IgD-negative memory B cell (primary cell): ENCODE measurements around the gene MGAT3. TPM values are rescaled to one million over a fixed set of nuclear protein-coding genes. Genes with fewer than 3 reads are reported as not detected.
"Not testable (repeated sequence)": the region's sequence is repeated elsewhere in the genome, so short reads cannot be mapped to it uniquely, and the experiment has no call there.

ENCODE experiments used
- H3K27ac Mint-ChIP-seq, 3 donors: one replicate each; pipeline ENCODE4 v1.8.0; 2020 to 2022; ENCODE audit warnings: mild to moderate bottlenecking in 3 of 3, mixed read lengths in 3 of 3, moderate library complexity in 1 of 3
- H3K27me3 Mint-ChIP-seq: one replicate; pipeline ENCODE4 v1.8.0; 2021; ENCODE audit warnings: mixed read lengths
- H3K36me3 Mint-ChIP-seq: one replicate; pipeline ENCODE4 v1.8.0; 2020; ENCODE audit warnings: mild to moderate bottlenecking, mixed read lengths
- H3K4me1 Mint-ChIP-seq, 3 donors: one replicate each; pipeline ENCODE4 v1.8.0; 2020 to 2022; ENCODE audit warnings: mixed read lengths in 3 of 3, mild to moderate bottlenecking in 1 of 3
- H3K4me3 Mint-ChIP-seq, 4 donors: one replicate each; pipeline ENCODE4 v1.8.0; 2020 to 2022; ENCODE audit warnings: mild to moderate bottlenecking in 4 of 4, mixed read lengths in 4 of 4, moderate library complexity in 3 of 4
- H3K9me3 Mint-ChIP-seq, 3 donors: one replicate each; pipeline ENCODE4 v1.8.0; 2020 to 2021; ENCODE audit warnings: mixed read lengths in 3 of 3, mild to moderate bottlenecking in 1 of 3
- polyA plus RNA-seq: library from polyadenylated mRNA; unstranded; fragments of 300-500 nt; fragmentation: Illumina TruSeq; gene quantifications from one replicate; pipeline ENCODE4 v1.2.3, GENCODE V29; 2021

Gene MGAT3
- polyA plus RNA-seq, 1 donor from 2014 or later: 2.1 TPM

GRCh38 chr22:39511226-39511625, 54.4 kb downstream of the MGAT3 start:
- H3K9me3 Mint-ChIP-seq: no peaks in the 10 kb centered on the region
- H3K27me3 Mint-ChIP-seq: no peaks in the 10 kb centered on the region
- H3K4me3 Mint-ChIP-seq: peak overlapping the region in 1 of 4 donors; percentile 23
- peaks cover 5% of the 10 kb centered on the region for H3K36me3 Mint-ChIP-seq
- peak overlapping the region in 1 of 3 donors; percentile 31 for H3K27ac Mint-ChIP-seq
- H3K4me1 Mint-ChIP-seq: peaks cover 23 to 33% (median 31%) of the 10 kb centered on the region in 3 donors

- peaks cover 20 to 28% (median 28%) of the 10 kb centered on the region in 3 donors for H3K4me1 Mint-ChIP-seq
Measured at GRCh38 chr22:39512026-39512425, 55.2 kb downstream of the MGAT3 start.

GRCh38 chr22:39513791-39514190, 57.0 kb downstream of the MGAT3 start:
- Mint-ChIP-seq H3K4me3 (peak overlapping the region in 1 of 4 donors; percentile 75), H3K27ac (no peak overlapping the region), H3K4me1 (peaks cover 16 to 21% (median 21%) of the 10 kb centered on the region in 3 donors), H3K36me3 (peaks cover 3% of the 10 kb centered on the region), H3K27me3 (no peaks in the 10 kb centered on the region), H3K9me3 (no peaks in the 10 kb centered on the region)

More at GRCh38 chr22:39512026-39512425, 55.2 kb downstream of the MGAT3 start:
- H3K36me3 Mint-ChIP-seq: peaks cover 3% of the 10 kb centered on the region
- no peaks in the 10 kb centered on the region for H3K9me3 Mint-ChIP-seq
- H3K27ac Mint-ChIP-seq: no peak overlapping the region
- H3K4me3 Mint-ChIP-seq: no peak overlapping the region
- no peaks in the 10 kb centered on the region for H3K27me3 Mint-ChIP-seq

GRCh38 chr22:39514373-39514973, 57.7 kb downstream of the MGAT3 start:
- Mint-ChIP-seq H3K27me3 (no peaks in the 10 kb centered on the region), H3K9me3 (no peaks in the 10 kb centered on the region), H3K4me1 (peaks cover 11 to 22% (median 17%) of the 10 kb centered on the region in 3 donors), H3K4me3 (peak overlapping the region in 1 of 4 donors; percentile 77), H3K36me3 (no peaks in the 10 kb centered on the region), H3K27ac (peak overlapping the region in 2 of 3 donors; percentile 74 to 78)

- peak overlapping the region; percentile 38 to 89 (median 47) for H3K27ac Mint-ChIP-seq
- no peaks in the 10 kb centered on the region for H3K27me3 Mint-ChIP-seq
- no peaks in the 10 kb centered on the region for H3K36me3 Mint-ChIP-seq
- peaks cover 7 to 18% (median 17%) of the 10 kb centered on the region in 3 donors for H3K4me1 Mint-ChIP-seq
- peaks cover 0 to 2% (median 0%) of the 10 kb centered on the region in 3 donors for H3K9me3 Mint-ChIP-seq
- H3K4me3 Mint-ChIP-seq: peak overlapping the region in 1 of 4 donors; percentile 57
Measured at GRCh38 chr22:39515266-39516050, 58.6 kb downstream of the MGAT3 start.

- Mint-ChIP-seq H3K36me3 (peaks cover 4% of the 10 kb centered on the region), H3K27ac (peak overlapping the region in 1 of 3 donors; percentile 10), H3K27me3 (no peaks in the 10 kb centered on the region), H3K4me1 (peaks cover 20 to 28% (median 26%) of the 10 kb centered on the region in 3 donors), H3K9me3 (peaks cover 0 to 2% (median 0%) of the 10 kb centered on the region in 3 donors), H3K4me3 (peak overlapping the region in 2 of 4 donors; percentile 54 to 85)
Measured at GRCh38 chr22:39517470-39517869, 60.7 kb downstream of the MGAT3 start.

- Mint-ChIP-seq H3K4me1 (peaks cover 28 to 36% (median 30%) of the 10 kb centered on the region in 3 donors), H3K4me3 (peak overlapping the region; percentile 39 to 85 (median 59)), H3K27ac (peak overlapping the region in 2 of 3 donors; percentile 63 to 95), H3K9me3 (peaks cover 0 to 2% (median 0%) of the 10 kb centered on the region in 3 donors), H3K27me3 (no peaks in the 10 kb centered on the region), H3K36me3 (peaks cover 4% of the 10 kb centered on the region)
Measured at GRCh38 chr22:39518144-39518786, 61.5 kb downstream of the MGAT3 start.

GRCh38 chr22:39518996-39519680, 62.3 kb downstream of the MGAT3 start:
- peaks cover 4% of the 10 kb centered on the region for H3K36me3 Mint-ChIP-seq
- H3K4me3 Mint-ChIP-seq: peak overlapping the region; percentile 85 to 99 (median 96)
- H3K27me3 Mint-ChIP-seq: no peaks in the 10 kb centered on the region
- peaks cover 29 to 40% (median 30%) of the 10 kb centered on the region in 3 donors for H3K4me1 Mint-ChIP-seq
- peak overlapping the region in 2 of 3 donors; percentile 93 to 95 for H3K27ac Mint-ChIP-seq
- H3K9me3 Mint-ChIP-seq: peaks cover 0 to 2% (median 0%) of the 10 kb centered on the region in 3 donors

GRCh38 chr22:39519681-39520225, 62.9 kb downstream of the MGAT3 start:
- Mint-ChIP-seq H3K4me1 (peaks cover 27 to 40% (median 31%) of the 10 kb centered on the region in 3 donors), H3K27ac (peak overlapping the region; percentile 95 to 100 (median 100))

GRCh38 chr22:39520226-39521105, 63.7 kb downstream of the MGAT3 start, which contains the start of gene ATF4:
ATF4 (plus strand) TSS chr22:39520562; CDS start chr22:39521446, 884 bp downstream.
- H3K27ac Mint-ChIP-seq: peak within 1 kb of the TSS; percentile 95 to 100 (median 100)
- no peaks in the 10 kb centered on the region for H3K27me3 Mint-ChIP-seq
- peaks cover 29 to 41% (median 32%) of the 10 kb centered on the region in 3 donors for H3K4me1 Mint-ChIP-seq
- peaks cover 0 to 2% (median 0%) of the 10 kb centered on the region in 3 donors for H3K9me3 Mint-ChIP-seq
- peaks cover 4% of the 10 kb centered on the region for H3K36me3 Mint-ChIP-seq
- peak within 1 kb of the TSS; percentile 85 to 99 (median 96) for H3K4me3 Mint-ChIP-seq

More at GRCh38 chr22:39519681-39520225, 62.9 kb downstream of the MGAT3 start:
- Mint-ChIP-seq H3K9me3 (peaks cover 0 to 2% (median 0%) of the 10 kb centered on the region in 3 donors), H3K27me3 (no peaks in the 10 kb centered on the region), H3K36me3 (peaks cover 4% of the 10 kb centered on the region), H3K4me3 (peak overlapping the region; percentile 85 to 99 (median 96))

- not testable (repeated sequence) for H3K36me3 Mint-ChIP-seq, H3K27me3 Mint-ChIP-seq, H3K9me3 Mint-ChIP-seq
- Mint-ChIP-seq H3K4me1 (peaks cover 27 to 41% (median 31%) of the 10 kb centered on the region in 3 donors), H3K27ac (peak overlapping the region; percentile 95 to 100 (median 100)), H3K4me3 (peak overlapping the region; percentile 85 to 99 (median 96))
Measured at GRCh38 chr22:39521106-39521885, 64.5 kb downstream of the MGAT3 start.

- H3K4me3 Mint-ChIP-seq: peak overlapping the region; percentile 85 to 99 (median 96)
- H3K4me1 Mint-ChIP-seq: peaks cover 30 to 43% (median 34%) of the 10 kb centered on the region in 3 donors
- peak overlapping the region; percentile 95 to 100 (median 100) for H3K27ac Mint-ChIP-seq
- not testable (repeated sequence) for H3K36me3 Mint-ChIP-seq, H3K27me3 Mint-ChIP-seq, H3K9me3 Mint-ChIP-seq
Measured at GRCh38 chr22:39522091-39522490, 65.3 kb downstream of the MGAT3 start.
